WERI-Rb-1 (cell line): Measurements from ENCODE around the gene MAGEA12.
"Not testable (repeated sequence)": the region's sequence is repeated elsewhere in the genome, so short reads cannot be mapped to it uniquely, and the experiment has no call there.

ENCODE experiments used
- DNase-seq: peaks from one replicate; pipeline ENCODE4 v3.0.0-alpha.2; 2020
- H3K27ac ChIP-seq: fragments of 250-450 bp; sonication (Bioruptor Pico); 2 replicates; pipeline ENCODE4 v1.5.1; 2020; ENCODE audit warnings: mild to moderate bottlenecking, moderate library complexity
- H3K27me3 ChIP-seq: fragments of 250-450 bp; sonication (Bioruptor Pico); 2 replicates; pipeline ENCODE4 v1.5.1; 2021; ENCODE audit warnings: mild to moderate bottlenecking, low read depth, moderate library complexity; ENCODE audit not compliant: insufficient read depth, severe bottlenecking
- H3K36me3 ChIP-seq: fragments of 250-450 bp; sonication (Bioruptor Pico); 2 replicates; pipeline ENCODE4 v1.5.1; 2020; ENCODE audit warnings: mild to moderate bottlenecking, moderate library complexity
- H3K4me3 ChIP-seq: 2 replicates; pipeline ENCODE4 v1.5.1; 2011; ENCODE audit warnings: low read depth, mild to moderate bottlenecking, control low read depth, low read length
- H3K9me3 ChIP-seq: fragments of 250-450 bp; sonication (Bioruptor Pico); 2 replicates; pipeline ENCODE4 v1.5.1; 2021; ENCODE audit warnings: mild to moderate bottlenecking, moderate library complexity; ENCODE audit not compliant: severe bottlenecking

MAGEA12 gene

DNA sequence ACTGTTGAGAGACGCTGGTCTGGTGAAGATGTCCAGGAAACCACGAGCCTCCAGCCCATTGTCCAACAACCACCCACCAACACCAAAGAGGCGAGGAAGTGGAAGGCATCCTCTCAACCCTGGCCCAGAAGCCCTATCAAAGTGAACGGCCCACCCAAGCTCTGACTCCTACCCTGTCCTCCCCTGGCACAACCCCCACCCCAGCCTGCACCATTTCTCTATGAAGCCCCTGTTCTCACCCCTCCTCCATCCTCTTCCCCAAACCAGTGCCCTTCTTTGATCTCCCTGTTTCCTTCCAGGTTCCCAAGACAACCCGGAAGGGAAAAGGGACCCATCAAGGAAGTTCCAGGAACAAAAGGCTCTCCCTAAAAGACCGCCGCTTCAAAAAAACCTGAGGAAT, 26.0 kb downstream of the MAGEA12 start:
- not testable (repeated sequence) for H3K27ac ChIP-seq, H3K27me3 ChIP-seq, DNase-seq, H3K36me3 ChIP-seq, H3K9me3 ChIP-seq, H3K4me3 ChIP-seq

DNA sequence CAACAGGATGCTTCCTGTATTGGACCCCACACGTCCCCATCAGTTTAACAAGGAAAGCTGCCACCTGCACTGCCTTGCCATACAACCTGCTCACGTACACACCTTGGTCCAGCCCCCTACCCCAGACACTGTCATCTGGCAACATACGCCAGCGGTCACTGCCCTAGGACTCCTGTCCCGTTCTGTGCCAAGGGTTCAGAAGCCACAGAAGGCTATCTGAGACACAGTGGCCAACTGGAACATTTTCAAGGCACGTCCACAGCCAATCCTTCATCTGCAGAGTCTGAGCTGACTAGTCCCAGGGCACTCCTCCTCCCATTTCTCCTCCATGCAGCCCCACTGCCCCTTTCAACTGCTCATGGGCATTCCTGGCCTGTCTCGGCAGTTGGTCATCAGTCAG, 28.0 kb downstream of the MAGEA12 start:
- not testable (repeated sequence) for DNase-seq, H3K27me3 ChIP-seq, H3K36me3 ChIP-seq, H3K9me3 ChIP-seq, H3K4me3 ChIP-seq, H3K27ac ChIP-seq

DNA sequence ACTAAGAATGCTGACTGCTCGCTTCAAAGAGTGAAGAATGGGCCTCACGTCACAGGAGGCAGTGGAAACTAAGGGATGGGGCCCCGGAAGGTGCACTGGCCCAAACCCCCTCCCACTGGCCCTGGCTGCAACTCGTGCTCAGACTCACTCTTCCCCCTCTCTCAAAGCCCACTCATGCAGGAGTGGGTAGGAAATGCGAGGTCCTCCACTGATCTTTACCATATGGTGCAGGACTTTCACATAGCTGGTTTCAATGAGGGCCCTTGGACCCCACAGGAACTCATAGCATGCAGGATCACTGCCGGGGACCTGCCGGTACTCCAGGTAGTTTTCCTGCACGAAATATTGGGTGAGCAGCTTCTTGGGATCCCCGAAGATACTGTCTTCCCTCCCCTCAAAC, 33.0 kb downstream of the MAGEA12 start:
- H3K9me3 ChIP-seq, H3K27ac ChIP-seq, DNase-seq, H3K4me3 ChIP-seq, H3K27me3 ChIP-seq, H3K36me3 ChIP-seq: not testable (repeated sequence)

DNA sequence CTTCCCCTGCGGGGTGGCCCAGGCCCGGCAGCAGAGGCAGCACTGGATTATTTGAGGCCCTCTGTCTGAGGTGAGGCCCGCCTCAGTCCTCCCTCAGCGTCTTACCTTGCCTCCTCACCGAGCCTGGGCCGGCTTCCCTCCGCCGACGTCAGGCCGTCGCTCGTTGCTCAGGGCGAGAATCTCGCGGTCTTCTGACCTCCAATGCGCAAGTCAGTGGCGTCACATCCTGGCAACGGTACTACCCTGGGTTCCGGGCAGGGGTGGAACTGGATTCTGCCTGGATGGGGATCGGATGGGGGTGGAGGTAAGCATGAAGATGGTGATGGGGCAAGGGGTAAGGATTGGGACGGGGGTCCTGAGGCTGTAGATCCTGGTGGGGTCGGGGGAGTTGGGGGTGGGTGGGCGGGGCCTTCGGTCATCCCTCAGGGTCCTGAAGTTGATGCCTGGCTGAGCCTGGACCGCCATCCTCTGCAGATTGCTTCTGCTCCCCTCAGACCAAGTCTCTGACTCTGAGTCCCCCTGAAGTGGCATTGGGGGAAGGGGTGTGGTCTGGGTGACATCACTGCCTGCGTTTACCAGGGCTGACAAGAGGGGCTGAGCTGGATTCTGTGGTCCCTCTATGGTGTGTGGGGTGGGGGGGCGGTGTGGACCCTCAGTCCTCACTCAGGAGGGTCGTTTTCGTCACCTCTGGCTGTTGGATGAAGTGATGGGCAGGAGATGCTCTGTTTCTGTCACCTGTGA, 36.2 kb downstream of the MAGEA12 start, which contains the start of gene MAGEA6:
Gene MAGEA6 (minus strand): TSS at position 141 of the 741 bp plus-strand sequence. CDS start 2,039 bp downstream, outside the sequence.
- H3K36me3 ChIP-seq, H3K9me3 ChIP-seq, H3K27ac ChIP-seq, DNase-seq, H3K4me3 ChIP-seq, H3K27me3 ChIP-seq: not testable (repeated sequence)

DNA sequence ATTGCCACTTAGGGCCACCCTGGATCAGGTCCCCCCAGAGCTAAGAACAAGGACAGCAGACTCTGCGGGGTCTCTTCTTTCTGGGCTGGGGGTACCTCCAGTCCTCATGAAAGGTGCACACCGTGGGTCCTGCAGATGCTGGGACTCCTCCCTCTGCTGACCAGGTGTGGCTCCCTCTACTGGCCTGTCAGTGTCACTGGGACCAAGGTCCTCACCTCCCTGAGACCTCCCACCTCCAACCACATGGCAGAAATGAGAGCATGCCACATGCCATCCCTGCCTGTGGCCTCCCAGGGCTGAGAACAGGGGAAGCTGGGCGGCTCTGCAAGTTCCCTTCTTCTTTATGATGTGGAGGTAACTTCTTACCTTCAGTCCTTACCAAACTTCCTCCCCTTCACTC, 53.5 kb downstream of the MAGEA12 start:
- H3K27me3 ChIP-seq, DNase-seq, H3K4me3 ChIP-seq: not testable (repeated sequence)

More for the DNA sequence above, 53.5 kb downstream of the MAGEA12 start:
- not testable (repeated sequence) for H3K9me3 ChIP-seq, H3K27ac ChIP-seq, H3K36me3 ChIP-seq
